HepG2 (cell line): ENCODE results near the gene LINGO1. TPM values are rescaled to one million over a fixed set of nuclear protein-coding genes. Genes with fewer than 3 reads are reported as not detected.

Experiments used
- ATAC-seq: fragments of 200-7000 bp; cut with Tn5 transposase; 3 replicates; pipeline ENCODE4 v1.9.1; 2020; ENCODE audit warnings: mild to moderate bottlenecking, moderate library complexity
- BruUV-seq: library from RNA; stranded (reverse); fragments of 400-500 nt; replicated peaks from 2 replicates; lab custom pipeline; 2021; lab: Mats Ljungman, UMichigan
- CTCF ChIA-PET: fragments of 300-600 bp; formaldehyde crosslinking; extraction: SDS; loops from one replicate; lab custom pipeline; 2021; ENCODE audit warnings: low total read pairs, inconsistent platforms, low intra/inter-chr PET ratio; lab: Yijun Ruan, JAX
- POLR2A ChIA-PET: fragments of 350-600 bp; sonication (Branson Sonifier 250); formaldehyde crosslinking; loops from one replicate; lab custom pipeline; 2020; ENCODE audit warnings: antibody characterized with exemption, inconsistent platforms; lab: Yijun Ruan, JAX
- DNase-seq: peaks from one replicate; pipeline ENCODE4 v3.0.0-alpha.2; 2015; ENCODE audit warnings: low spot score
- FAIRE-seq: peaks from 3 replicates; lab custom pipeline; 2011; peaks lifted over from hg19 to GRCh38; lab: Jason Lieb, UNC
- H2AFZ ChIP-seq: one replicate; pipeline ENCODE4 v1.6.1; 2011; ENCODE audit warnings: low read length, inconsistent platforms
- H3K27ac ChIP-seq: fragments of 300-600 bp; 3 replicates; pipeline ENCODE4 v1.8.0; 2011; ENCODE audit warnings: mixed run types, mild to moderate bottlenecking, mixed read lengths, low read length, inconsistent platforms; ENCODE audit not compliant: insufficient read depth; ENCODE audit errors: extremely low read length
- H3K27me3 ChIP-seq, 2 experiments: fragments of 200-600 bp in 1 of 2; 2 replicates in 1 of 2; 3 replicates in 1 of 2; pipeline versions ENCODE4 v1.6.0 to v1.8.0; 2011; ENCODE audit warnings: low read length in 2 of 2, mild to moderate bottlenecking in 2 of 2, moderate library complexity in 2 of 2, inconsistent platforms in 1 of 2; ENCODE audit not compliant: insufficient read depth in 2 of 2, control insufficient read depth in 1 of 2
- H3K36me3 ChIP-seq, 2 experiments: fragments of 200-600 bp in 1 of 2; replicated peaks in 1 of 2; 2 replicates in 1 of 2; 3 replicates in 1 of 2; pipeline versions ENCODE4 v1.5.1 to v1.8.0; 2011; ENCODE audit warnings: low read length in 2 of 2, inconsistent platforms in 1 of 2; ENCODE audit not compliant: insufficient read depth in 2 of 2, control insufficient read depth in 1 of 2
- H3K4me1 ChIP-seq: 2 replicates; pipeline ENCODE4 v1.5.1; 2012; ENCODE audit warnings: low read length, inconsistent platforms; ENCODE audit not compliant: insufficient read depth
- H3K4me2 ChIP-seq: 2 replicates; pipeline ENCODE4 v1.6.0; 2011; ENCODE audit warnings: low read depth, low read length, inconsistent platforms
- H3K4me3 ChIP-seq, 3 experiments: fragments of 200-600 bp in 1 of 3; sonication (generic), shearing (Covaris generic) in 1 of 3; replicated peaks in 1 of 3; 2 replicates each; pipeline ENCODE4 v1.5.1; 2011 to 2016; ENCODE audit warnings: low read length in 3 of 3, inconsistent platforms in 2 of 3, low read depth in 2 of 3, mild to moderate bottlenecking in 2 of 3, control low read depth in 1 of 3, mixed read lengths in 1 of 3; ENCODE audit not compliant: insufficient read depth in 1 of 3
- H3K79me2 ChIP-seq: one replicate; pipeline ENCODE4 v1.6.1; 2011; ENCODE audit warnings: low read length, inconsistent platforms; ENCODE audit not compliant: insufficient read depth
- H3K9ac ChIP-seq: 2 replicates; pipeline ENCODE4 v1.6.0; 2011; ENCODE audit warnings: mild to moderate bottlenecking, low read depth, low read length, inconsistent platforms; ENCODE audit not compliant: insufficient read depth
- H3K9me3 ChIP-seq: 2 replicates; pipeline ENCODE4 v1.5.1; 2012; ENCODE audit warnings: mild to moderate bottlenecking, low read length
- H4K20me1 ChIP-seq: 2 replicates; pipeline ENCODE4 v1.6.0; 2011; ENCODE audit warnings: inconsistent platforms, mild to moderate bottlenecking, low read length, moderate library complexity; ENCODE audit not compliant: insufficient read depth
- ZNF646 ChIP-seq: sonication (generic); formaldehyde crosslinking; IDR thresholded peaks from 2 replicates; pipeline ENCODE4 v1.9.0; 2021; ENCODE audit warnings: mild to moderate bottlenecking, missing genetic modification reagents
- WGBS: methylation state at CpG from one replicate; pipeline ENCODE4 v1.1.6; 2017; ENCODE audit warnings: low lambda C conversion rate; 5-methylcytosine and 5-hydroxymethylcytosine counted together
- in situ Hi-C: cut with HindIII; loops from 2 replicates; pipeline ENCODE4 v1.10.0; 2017; ENCODE audit warnings: low pct_unique_long_range_greater_than_20kb; ENCODE audit not compliant: extremely low pct_ligation_motif_present
- intact Hi-C: fragments of 100-400 bp; cut with micrococcal nuclease; formaldehyde crosslinking; loops from one replicate; pipeline ENCODE4 v1.10.0; 2022; ENCODE audit not compliant: unreplicated experiment
- polyA plus RNA-seq, 8 experiments: library from polyadenylated mRNA; depleted of rRNA in 3 of 8; stranded (reverse) in 7 of 8; unstranded in 1 of 8; fragments of >200 nt; fragmentation: Illumina TruSeq in 4 of 8; extraction: Trizol in 4 of 8; gene quantifications; 2 replicates each; pipeline versions ENCODE4 v1.2.1 to v1.2.3, GENCODE V29; 2011 to 2016; ENCODE audit warnings: low read depth in 4 of 8, missing spikeins in 1 of 8, mixed read lengths in 1 of 8; ENCODE audit not compliant: insufficient read depth in 1 of 8
- total RNA-seq, 5 experiments: library from RNA; depleted of rRNA; stranded (reverse); fragments of >200 nt; fragmentation: Illumina TruSeq; extraction: Trizol; gene quantifications; 2 replicates each; pipeline ENCODE4 v1.2.3, GENCODE V29; 2016; ENCODE audit warnings: low read depth in 1 of 5
- TF ChIP-seq, protein P1 (sequence below): sonication (generic); formaldehyde crosslinking; IDR thresholded peaks from one replicate; pipeline ENCODE4 v1.5.1; 2020; ENCODE audit warnings: mild to moderate bottlenecking, missing genetic modification reagents; ENCODE audit errors: not compliant biosample characterization

LINGO1 gene
- total and polyA plus RNA-seq, 2 of the 13 experiments (the other 11 are each of a cell fraction or from before 2014, with no cell fraction given), result 0.07 TPM; not detected in 1

DNA sequence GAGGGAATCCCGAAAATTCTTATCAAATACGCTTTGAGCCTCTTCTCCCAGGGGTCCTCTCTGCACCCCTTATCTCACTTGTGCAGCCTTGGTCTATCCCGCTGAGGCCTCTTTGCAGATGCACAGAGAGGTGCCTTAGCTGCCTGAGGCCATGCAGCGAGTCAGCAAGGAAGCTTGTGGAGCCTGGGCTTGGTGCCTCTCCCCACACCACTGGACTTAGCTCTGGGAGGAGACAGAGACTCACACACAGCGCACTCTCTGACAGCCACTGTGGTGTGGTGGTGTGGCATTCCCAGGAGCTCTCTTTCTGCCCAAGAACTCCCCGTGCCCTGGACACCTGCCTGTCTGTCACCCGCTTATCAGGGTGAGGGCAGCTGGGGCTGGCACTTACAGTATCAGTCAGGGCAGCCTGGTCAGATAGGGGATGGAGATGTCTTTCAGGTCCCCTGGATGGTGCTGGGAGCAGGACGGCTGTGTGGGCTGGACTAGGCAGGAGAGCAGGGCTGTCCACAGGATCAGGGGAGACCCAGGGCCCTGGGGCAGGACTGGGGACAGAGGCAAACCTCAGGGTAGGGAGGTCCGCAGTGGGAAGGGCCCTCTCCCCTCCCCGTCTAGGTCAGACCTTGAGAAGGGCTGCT lies 10.2 kb upstream of the LINGO1 start:
- H3K27ac ChIP-seq, result no peak overlapping the region
- peak; percentile 12 for FAIRE-seq
- peak overlapping the region in 1 of 3 experiments; percentile 21; a peak in 1 of 6 replicates for H3K4me3 ChIP-seq
- H3K4me2 ChIP-seq, result peak overlapping the region; percentile 33
- ChIA-PET POLR2A (no interaction called here), CTCF (interaction anchor here (1.2 kb wide), 1 partner anchor 9 kb away, joined by 3 read pairs; no protein-coding TSS in a partner anchor)
- no TSS peak for BruUV-seq
- H4K20me1 ChIP-seq, result no peaks in the 10 kb centered on the region
- H3K36me3 ChIP-seq, result no peaks in the 10 kb centered on the region
- DNase-seq, result peak; percentile 9
- no peak overlapping the region for H2AFZ ChIP-seq
- in situ Hi-C loops, result loop anchor here (25.0 kb wide), 1 partner anchor 169 kb away; no protein-coding TSS in a partner anchor
- 8% methylated on average over 4 of the region's 10 CpGs for WGBS
- ATAC-seq, result peak; percentile 79
- intact Hi-C loops, result no loop called here
- no peaks in the 10 kb centered on the region for H3K79me2 ChIP-seq
- peaks cover 0 to 17% of the 10 kb centered on the region in 2 experiments; a peak in 4 of 5 replicates for H3K27me3 ChIP-seq
- no peaks in the 10 kb centered on the region for H3K9me3 ChIP-seq
- H3K9ac ChIP-seq, result no peak overlapping the region
- H3K4me1 ChIP-seq, result peaks cover 46% of the 10 kb centered on the region
- TF ChIP-seq ZNF646 (CRISPR knock-in tag), result no peak
- TF ChIP-seq, protein P1, sequence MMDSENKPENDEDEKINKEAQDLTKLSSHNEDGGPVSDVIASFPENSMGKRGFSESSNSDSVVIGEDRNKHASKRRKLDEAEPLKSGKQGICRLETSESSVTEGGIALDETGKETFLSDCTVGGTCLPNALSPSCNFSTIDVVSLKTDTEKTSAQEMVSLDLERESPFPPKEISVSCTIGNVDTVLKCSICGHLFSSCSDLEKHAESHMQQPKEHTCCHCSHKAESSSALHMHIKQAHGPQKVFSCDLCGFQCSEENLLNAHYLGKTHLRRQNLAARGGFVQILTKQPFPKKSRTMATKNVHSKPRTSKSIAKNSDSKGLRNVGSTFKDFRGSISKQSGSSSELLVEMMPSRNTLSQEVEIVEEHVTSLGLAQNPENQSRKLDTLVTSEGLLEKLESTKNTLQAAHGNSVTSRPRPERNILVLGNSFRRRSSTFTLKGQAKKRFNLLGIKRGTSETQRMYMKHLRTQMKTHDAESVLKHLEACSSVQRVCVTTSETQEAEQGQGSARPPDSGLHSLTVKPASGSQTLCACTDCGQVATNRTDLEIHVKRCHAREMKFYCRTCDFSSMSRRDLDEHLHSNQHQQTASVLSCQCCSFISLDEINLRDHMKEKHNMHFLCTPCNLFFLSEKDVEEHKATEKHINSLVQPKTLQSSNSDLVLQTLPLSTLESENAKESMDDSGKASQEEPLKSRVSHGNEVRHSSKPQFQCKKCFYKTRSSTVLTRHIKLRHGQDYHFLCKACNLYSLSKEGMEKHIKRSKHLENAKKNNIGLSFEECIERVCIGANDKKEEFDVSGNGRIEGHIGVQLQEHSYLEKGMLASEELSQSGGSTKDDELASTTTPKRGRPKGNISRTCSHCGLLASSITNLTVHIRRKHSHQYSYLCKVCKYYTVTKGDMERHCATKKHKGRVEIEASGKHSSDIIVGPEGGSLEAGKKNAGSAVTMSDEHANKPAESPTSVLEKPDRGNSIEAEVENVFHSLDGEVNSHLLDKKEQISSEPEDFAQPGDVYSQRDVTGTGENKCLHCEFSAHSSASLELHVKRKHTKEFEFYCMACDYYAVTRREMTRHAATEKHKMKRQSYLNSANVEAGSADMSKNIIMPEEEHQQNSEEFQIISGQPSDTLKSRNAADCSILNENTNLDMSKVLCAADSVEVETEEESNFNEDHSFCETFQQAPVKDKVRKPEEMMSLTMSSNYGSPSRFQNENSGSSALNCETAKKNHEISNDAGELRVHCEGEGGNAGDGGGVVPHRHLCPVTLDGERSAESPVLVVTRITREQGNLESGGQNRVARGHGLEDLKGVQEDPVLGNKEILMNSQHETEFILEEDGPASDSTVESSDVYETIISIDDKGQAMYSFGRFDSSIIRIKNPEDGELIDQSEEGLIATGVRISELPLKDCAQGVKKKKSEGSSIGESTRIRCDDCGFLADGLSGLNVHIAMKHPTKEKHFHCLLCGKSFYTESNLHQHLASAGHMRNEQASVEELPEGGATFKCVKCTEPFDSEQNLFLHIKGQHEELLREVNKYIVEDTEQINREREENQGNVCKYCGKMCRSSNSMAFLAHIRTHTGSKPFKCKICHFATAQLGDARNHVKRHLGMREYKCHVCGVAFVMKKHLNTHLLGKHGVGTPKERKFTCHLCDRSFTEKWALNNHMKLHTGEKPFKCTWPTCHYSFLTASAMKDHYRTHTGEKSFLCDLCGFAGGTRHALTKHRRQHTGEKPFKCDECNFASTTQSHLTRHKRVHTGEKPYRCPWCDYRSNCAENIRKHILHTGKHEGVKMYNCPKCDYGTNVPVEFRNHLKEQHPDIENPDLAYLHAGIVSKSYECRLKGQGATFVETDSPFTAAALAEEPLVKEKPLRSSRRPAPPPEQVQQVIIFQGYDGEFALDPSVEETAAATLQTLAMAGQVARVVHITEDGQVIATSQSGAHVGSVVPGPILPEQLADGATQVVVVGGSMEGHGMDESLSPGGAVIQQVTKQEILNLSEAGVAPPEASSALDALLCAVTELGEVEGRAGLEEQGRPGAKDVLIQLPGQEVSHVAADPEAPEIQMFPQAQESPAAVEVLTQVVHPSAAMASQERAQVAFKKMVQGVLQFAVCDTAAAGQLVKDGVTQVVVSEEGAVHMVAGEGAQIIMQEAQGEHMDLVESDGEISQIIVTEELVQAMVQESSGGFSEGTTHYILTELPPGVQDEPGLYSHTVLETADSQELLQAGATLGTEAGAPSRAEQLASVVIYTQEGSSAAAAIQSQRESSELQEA (CRISPR knock-in tag), result peak; percentile 26
